Measurements from ENCODE around the gene CDK6.

GRCh38 chr7:92813390-92814024, 22.9 kb downstream of the CDK6 start:
- TF ChIP-seq MAX (IDR thresholded peaks at IDR 0.05; ENCODE audit: low read depth, low read length) (no peak), POLR2A (IDR thresholded peaks at IDR 0.05; ENCODE audit: extremely low read depth, insufficient read length) (no peak), CTCF (IDR thresholded peaks at IDR 0.05; ENCODE audit: low read depth, low read length) (no peak)

Data from NB4 (cell line).